A673 (cell line): ENCODE results near the gene AOC2. TPM values are rescaled to one million over a fixed set of nuclear protein-coding genes. Genes with fewer than 3 reads are reported as not detected.

Source experiments
- BruUV-seq: library from RNA; stranded (reverse); fragments of 400-500 nt; replicated peaks from 2 replicates; lab custom pipeline; 2021; lab: Mats Ljungman, UMichigan
- CTCF ChIA-PET: fragments of 300-600 bp; sonication (Branson Sonifier 250); formaldehyde crosslinking; loops from one replicate; lab custom pipeline; 2022; ENCODE audit warnings: antibody characterized with exemption; lab: Charles Lee
- POLR2A ChIA-PET: fragments of 300-600 bp; sonication (Branson Sonifier 250); formaldehyde crosslinking; loops from one replicate; lab custom pipeline; 2022; ENCODE audit warnings: antibody characterized with exemption; ENCODE audit not compliant: low non-redundant PET; lab: Charles Lee
- DNase-seq: peaks from one replicate; pipeline ENCODE4 v3.0.0-alpha.2; 2015; ENCODE audit warnings: low spot score
- H3K27ac ChIP-seq: fragments of 200-600 bp; sonication (generic); 2 replicates; pipeline ENCODE4 v1.5.1; 2016; ENCODE audit warnings: mixed run types, low read depth, mild to moderate bottlenecking, mixed read lengths, antibody characterized with exemption, low read length; ENCODE audit not compliant: poor library complexity, severe bottlenecking
- H3K27me3 ChIP-seq: fragments of 200-600 bp; sonication (generic); replicated peaks from 2 replicates; pipeline ENCODE4 v1.6.1; 2017; ENCODE audit warnings: mixed run types, low read depth, mild to moderate bottlenecking, mixed read lengths, antibody characterized with exemption, low read length; ENCODE audit not compliant: insufficient read depth, poor library complexity
- H3K36me3 ChIP-seq: fragments of 200-600 bp; sonication (generic); 2 replicates; pipeline ENCODE4 v1.6.1; 2016; ENCODE audit warnings: mixed run types, mild to moderate bottlenecking, mixed read lengths, antibody characterized with exemption, low read length; ENCODE audit not compliant: insufficient read depth, poor library complexity, severe bottlenecking
- H3K4me1 ChIP-seq: fragments of 200-600 bp; sonication (generic); 2 replicates; pipeline ENCODE4 v1.6.1; 2017; ENCODE audit warnings: mixed run types, mild to moderate bottlenecking, mixed read lengths, antibody characterized with exemption, low read length; ENCODE audit not compliant: insufficient read depth, poor library complexity, severe bottlenecking
- H3K4me3 ChIP-seq: fragments of 200-600 bp; sonication (generic); 2 replicates; pipeline ENCODE4 v1.5.1; 2016; ENCODE audit warnings: low read depth, mixed run types, mild to moderate bottlenecking, mixed read lengths, low read length; ENCODE audit not compliant: poor library complexity, severe bottlenecking
- H3K9me3 ChIP-seq: fragments of 200-600 bp; sonication (generic); 2 replicates; pipeline ENCODE4 v1.6.1; 2016; ENCODE audit warnings: mixed run types, low read depth, mild to moderate bottlenecking, mixed read lengths, antibody characterized with exemption, low read length; ENCODE audit not compliant: poor library complexity, severe bottlenecking
- EZH2 ChIP-seq: fragments of 200-600 bp; sonication (generic); IDR thresholded peaks from 2 replicates; pipeline ENCODE4 v1.6.1; 2017; ENCODE audit warnings: borderline replicate concordance, low read depth, mild to moderate bottlenecking, mixed read lengths, antibody characterized with exemption, low read length; ENCODE audit not compliant: poor library complexity, severe bottlenecking
- intact Hi-C: fragments of 100-400 bp; cut with micrococcal nuclease; formaldehyde crosslinking; loops from one replicate; pipeline ENCODE4 v1.10.0; 2022; ENCODE audit not compliant: unreplicated experiment
- total RNA-seq: library from RNA; stranded (reverse); gene quantifications from 2 replicates; pipeline ENCODE4 v1.2.3, GENCODE V29; 2021
- TF ChIP-seq, protein P1 (sequence below): fragments of 300-800, 200-600 bp; sonication (generic); conservative IDR thresholded peaks from 2 replicates; pipeline ENCODE4 v1.5.1; 2017; ENCODE audit warnings: low read depth, mild to moderate bottlenecking, antibody characterized with exemption, low read length, moderate library complexity, mixed read lengths

AOC2 gene
- total RNA-seq, 1 experiment from 2014 or later, result 1.2 TPM

- intact Hi-C loops, result no loop called here
- Histone ChIP-seq H3K9me3 (no peaks in the 10 kb centered on the region), H3K27me3 (no peaks in the 10 kb centered on the region), H3K27ac (no peak overlapping the region), H3K4me1 (no peaks in the 10 kb centered on the region), H3K4me3 (no peak overlapping the region), H3K36me3 (peaks cover 11% of the 10 kb centered on the region)
- BruUV-seq, result no TSS peak
- no peak for TF ChIP-seq EZH2
- TF ChIP-seq, protein P1, sequence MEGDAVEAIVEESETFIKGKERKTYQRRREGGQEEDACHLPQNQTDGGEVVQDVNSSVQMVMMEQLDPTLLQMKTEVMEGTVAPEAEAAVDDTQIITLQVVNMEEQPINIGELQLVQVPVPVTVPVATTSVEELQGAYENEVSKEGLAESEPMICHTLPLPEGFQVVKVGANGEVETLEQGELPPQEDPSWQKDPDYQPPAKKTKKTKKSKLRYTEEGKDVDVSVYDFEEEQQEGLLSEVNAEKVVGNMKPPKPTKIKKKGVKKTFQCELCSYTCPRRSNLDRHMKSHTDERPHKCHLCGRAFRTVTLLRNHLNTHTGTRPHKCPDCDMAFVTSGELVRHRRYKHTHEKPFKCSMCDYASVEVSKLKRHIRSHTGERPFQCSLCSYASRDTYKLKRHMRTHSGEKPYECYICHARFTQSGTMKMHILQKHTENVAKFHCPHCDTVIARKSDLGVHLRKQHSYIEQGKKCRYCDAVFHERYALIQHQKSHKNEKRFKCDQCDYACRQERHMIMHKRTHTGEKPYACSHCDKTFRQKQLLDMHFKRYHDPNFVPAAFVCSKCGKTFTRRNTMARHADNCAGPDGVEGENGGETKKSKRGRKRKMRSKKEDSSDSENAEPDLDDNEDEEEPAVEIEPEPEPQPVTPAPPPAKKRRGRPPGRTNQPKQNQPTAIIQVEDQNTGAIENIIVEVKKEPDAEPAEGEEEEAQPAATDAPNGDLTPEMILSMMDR, result no peak
- POLR2A ChIA-PET, result no interaction called here
- no peak for DNase-seq
- CTCF ChIA-PET, result no interaction called here
These were observed 578 bp downstream of the AOC2 start for GRCh38 chr17:42844761-42845555.

DNA sequence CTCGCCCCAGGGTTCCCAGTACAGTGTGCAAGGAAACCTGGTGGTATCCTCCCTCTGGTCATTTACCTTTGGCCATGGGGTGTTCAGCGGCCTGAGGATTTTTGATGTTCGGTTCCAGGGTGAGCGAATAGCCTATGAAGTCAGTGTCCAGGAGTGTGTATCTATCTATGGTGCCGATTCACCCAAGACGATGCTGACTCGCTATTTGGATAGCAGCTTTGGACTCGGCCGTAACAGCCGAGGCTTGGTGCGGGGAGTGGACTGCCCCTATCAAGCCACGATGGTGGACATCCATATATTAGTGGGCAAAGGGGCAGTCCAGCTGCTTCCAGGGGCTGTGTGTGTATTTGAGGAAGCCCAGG, 1.2 kb downstream of the AOC2 start:
- Histone ChIP-seq H3K36me3 (peaks cover 11% of the 10 kb centered on the region), H3K27me3 (no peaks in the 10 kb centered on the region), H3K4me1 (no peaks in the 10 kb centered on the region), H3K9me3 (no peaks in the 10 kb centered on the region), H3K4me3 (no peak overlapping the region), H3K27ac (no peak overlapping the region)
- intact Hi-C loops, result no loop called here
- TF ChIP-seq, protein P1, result no peak
- TF ChIP-seq EZH2, result no peak
- POLR2A ChIA-PET, result no interaction called here
- no peak for DNase-seq
- no TSS peak for BruUV-seq
- CTCF ChIA-PET, result no interaction called here

GRCh38 chr17:42845918-42846593, 1.7 kb downstream of the AOC2 start:
- ChIA-PET POLR2A (no interaction called here), CTCF (no interaction called here)
- Histone ChIP-seq H3K4me3 (no peak overlapping the region), H3K9me3 (no peaks in the 10 kb centered on the region), H3K27me3 (no peaks in the 10 kb centered on the region), H3K27ac (no peak overlapping the region), H3K4me1 (no peaks in the 10 kb centered on the region), H3K36me3 (peaks cover 11% of the 10 kb centered on the region)
- DNase-seq, result no peak
- TF ChIP-seq EZH2, result no peak
- TF ChIP-seq, protein P1, result no peak
- BruUV-seq, result no TSS peak
- intact Hi-C loops, result no loop called here
